ENCODE measurements around the gene NUDT14.

DNA sequence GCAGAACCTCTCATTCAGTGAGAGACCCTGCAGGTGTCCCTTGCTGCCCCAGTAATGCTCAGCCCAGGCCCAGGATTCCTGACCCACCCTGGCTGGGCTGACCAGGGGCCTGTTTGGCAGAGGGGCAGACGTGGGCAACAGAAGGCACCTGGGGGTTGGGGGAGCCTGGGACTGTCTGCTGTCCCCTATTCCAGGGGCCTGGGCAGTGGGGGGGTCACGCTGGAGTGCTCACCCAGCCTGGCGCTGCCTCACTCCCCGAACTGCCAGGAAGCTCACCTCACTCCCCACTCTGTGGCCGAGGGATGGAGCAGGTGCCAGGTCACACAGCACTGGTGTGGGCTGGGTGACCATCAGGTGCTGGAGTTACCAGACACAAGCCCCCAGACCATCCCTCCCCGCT is 22.6 kb upstream of the NUDT14 start:
- TF ChIP-seq, protein P1, sequence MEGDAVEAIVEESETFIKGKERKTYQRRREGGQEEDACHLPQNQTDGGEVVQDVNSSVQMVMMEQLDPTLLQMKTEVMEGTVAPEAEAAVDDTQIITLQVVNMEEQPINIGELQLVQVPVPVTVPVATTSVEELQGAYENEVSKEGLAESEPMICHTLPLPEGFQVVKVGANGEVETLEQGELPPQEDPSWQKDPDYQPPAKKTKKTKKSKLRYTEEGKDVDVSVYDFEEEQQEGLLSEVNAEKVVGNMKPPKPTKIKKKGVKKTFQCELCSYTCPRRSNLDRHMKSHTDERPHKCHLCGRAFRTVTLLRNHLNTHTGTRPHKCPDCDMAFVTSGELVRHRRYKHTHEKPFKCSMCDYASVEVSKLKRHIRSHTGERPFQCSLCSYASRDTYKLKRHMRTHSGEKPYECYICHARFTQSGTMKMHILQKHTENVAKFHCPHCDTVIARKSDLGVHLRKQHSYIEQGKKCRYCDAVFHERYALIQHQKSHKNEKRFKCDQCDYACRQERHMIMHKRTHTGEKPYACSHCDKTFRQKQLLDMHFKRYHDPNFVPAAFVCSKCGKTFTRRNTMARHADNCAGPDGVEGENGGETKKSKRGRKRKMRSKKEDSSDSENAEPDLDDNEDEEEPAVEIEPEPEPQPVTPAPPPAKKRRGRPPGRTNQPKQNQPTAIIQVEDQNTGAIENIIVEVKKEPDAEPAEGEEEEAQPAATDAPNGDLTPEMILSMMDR (IDR thresholded peaks at IDR 0.05; ENCODE audit: poor library complexity, severe bottlenecking): no peak
- TF ChIP-seq, protein P2, sequence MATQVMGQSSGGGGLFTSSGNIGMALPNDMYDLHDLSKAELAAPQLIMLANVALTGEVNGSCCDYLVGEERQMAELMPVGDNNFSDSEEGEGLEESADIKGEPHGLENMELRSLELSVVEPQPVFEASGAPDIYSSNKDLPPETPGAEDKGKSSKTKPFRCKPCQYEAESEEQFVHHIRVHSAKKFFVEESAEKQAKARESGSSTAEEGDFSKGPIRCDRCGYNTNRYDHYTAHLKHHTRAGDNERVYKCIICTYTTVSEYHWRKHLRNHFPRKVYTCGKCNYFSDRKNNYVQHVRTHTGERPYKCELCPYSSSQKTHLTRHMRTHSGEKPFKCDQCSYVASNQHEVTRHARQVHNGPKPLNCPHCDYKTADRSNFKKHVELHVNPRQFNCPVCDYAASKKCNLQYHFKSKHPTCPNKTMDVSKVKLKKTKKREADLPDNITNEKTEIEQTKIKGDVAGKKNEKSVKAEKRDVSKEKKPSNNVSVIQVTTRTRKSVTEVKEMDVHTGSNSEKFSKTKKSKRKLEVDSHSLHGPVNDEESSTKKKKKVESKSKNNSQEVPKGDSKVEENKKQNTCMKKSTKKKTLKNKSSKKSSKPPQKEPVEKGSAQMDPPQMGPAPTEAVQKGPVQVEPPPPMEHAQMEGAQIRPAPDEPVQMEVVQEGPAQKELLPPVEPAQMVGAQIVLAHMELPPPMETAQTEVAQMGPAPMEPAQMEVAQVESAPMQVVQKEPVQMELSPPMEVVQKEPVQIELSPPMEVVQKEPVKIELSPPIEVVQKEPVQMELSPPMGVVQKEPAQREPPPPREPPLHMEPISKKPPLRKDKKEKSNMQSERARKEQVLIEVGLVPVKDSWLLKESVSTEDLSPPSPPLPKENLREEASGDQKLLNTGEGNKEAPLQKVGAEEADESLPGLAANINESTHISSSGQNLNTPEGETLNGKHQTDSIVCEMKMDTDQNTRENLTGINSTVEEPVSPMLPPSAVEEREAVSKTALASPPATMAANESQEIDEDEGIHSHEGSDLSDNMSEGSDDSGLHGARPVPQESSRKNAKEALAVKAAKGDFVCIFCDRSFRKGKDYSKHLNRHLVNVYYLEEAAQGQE (IDR thresholded peaks at IDR 0.05; ENCODE audit: borderline replicate concordance): no peak
- no peak for TF ChIP-seq POLR2AphosphoS5 (IDR thresholded peaks at IDR 0.05)
- TF ChIP-seq EZH2 (IDR thresholded peaks at IDR 0.05; ENCODE audit: borderline replicate concordance, insufficient read depth, low read length, poor library complexity, severe bottlenecking): no peak
- no peak for TF ChIP-seq RAD21 (conservative IDR thresholded peaks at IDR 0.05)
- no peak for TF ChIP-seq MXI1 (conservative IDR thresholded peaks at IDR 0.05; ENCODE audit: poor library complexity, severe bottlenecking)
- no peak for TF ChIP-seq SMC3 (conservative IDR thresholded peaks at IDR 0.05; ENCODE audit: poor library complexity)
- no peak for TF ChIP-seq TAF1 (IDR thresholded peaks at IDR 0.05; ENCODE audit: low read depth)
- TF ChIP-seq EP300 (conservative IDR thresholded peaks at IDR 0.05; ENCODE audit: poor library complexity, severe bottlenecking): no peak

Data from neural cell (in vitro differentiated cells).